Fibroblast of lung (primary cell): ENCODE data around the gene SDSL. TPM values are rescaled to one million over a fixed set of nuclear protein-coding genes. Genes with fewer than 3 reads are reported as not detected.

Experiments
- DNase-seq, 2 donors: peaks; one replicate each; pipeline versions ENCODE4 v3.0.0 to v3.0.0-alpha.2; 2010; ENCODE audit warnings: low read depth in 2 of 2
- H2AFZ ChIP-seq: 2 replicates; pipeline ENCODE4 v1.5.1; 2012; ENCODE audit warnings: low read length, control low read depth, inconsistent platforms
- H3K27ac ChIP-seq: 2 replicates; pipeline ENCODE4 v1.5.1; 2011; ENCODE audit warnings: low read length, control low read depth; ENCODE audit not compliant: insufficient read depth
- H3K27me3 ChIP-seq: 2 replicates; pipeline ENCODE4 v1.5.1; 2011; ENCODE audit warnings: mild to moderate bottlenecking, low read length; ENCODE audit not compliant: control insufficient read depth, insufficient read depth
- H3K36me3 ChIP-seq: 2 replicates; pipeline ENCODE4 v1.5.1; 2011; ENCODE audit warnings: low read length; ENCODE audit not compliant: control insufficient read depth, insufficient read depth
- H3K4me1 ChIP-seq: 2 replicates; pipeline ENCODE4 v1.5.1; 2011; ENCODE audit warnings: low read length; ENCODE audit not compliant: control insufficient read depth, insufficient read depth; ENCODE audit errors: extremely low read depth
- H3K4me2 ChIP-seq: 2 replicates; pipeline ENCODE4 v1.5.1; 2011; ENCODE audit warnings: low read length, control low read depth; ENCODE audit not compliant: insufficient read depth; ENCODE audit errors: extremely low read depth
- H3K4me3 ChIP-seq, 4 experiments: fragments of 200-600 bp in 1 of 4; sonication (generic) in 1 of 4; replicated peaks in 1 of 4; 2 replicates each; pipeline ENCODE4 v1.5.1; 2011 to 2016; ENCODE audit warnings: low read length in 4 of 4, low read depth in 3 of 4, mild to moderate bottlenecking in 3 of 4, control low read depth in 2 of 4, inconsistent platforms in 1 of 4, mixed read lengths in 1 of 4; ENCODE audit not compliant: insufficient read depth in 1 of 4; ENCODE audit errors: control extremely low read depth in 1 of 4
- H3K79me2 ChIP-seq: 2 replicates; pipeline ENCODE4 v1.5.1; 2012; ENCODE audit warnings: mild to moderate bottlenecking, low read length, inconsistent platforms; ENCODE audit not compliant: control insufficient read depth, insufficient read depth
- H3K9ac ChIP-seq: 2 replicates; pipeline ENCODE4 v1.5.1; 2011; ENCODE audit warnings: mild to moderate bottlenecking, low read length, control low read depth; ENCODE audit not compliant: insufficient read depth
- H3K9me3 ChIP-seq: 2 replicates; pipeline ENCODE4 v1.5.1; 2012; ENCODE audit warnings: low read depth, low read length; ENCODE audit not compliant: control insufficient read depth, insufficient read depth
- H4K20me1 ChIP-seq: 2 replicates; pipeline ENCODE4 v1.5.1; 2011; ENCODE audit warnings: low read length; ENCODE audit not compliant: control insufficient read depth, insufficient read depth; ENCODE audit errors: extremely low read depth
- EZH2 ChIP-seq: IDR thresholded peaks from 2 replicates; pipeline ENCODE4 v1.5.1; 2012; ENCODE audit warnings: low read length, control low read depth, mild to moderate bottlenecking; ENCODE audit errors: missing control alignments
- polyA plus RNA-seq, 2 donors: library from polyadenylated mRNA; depleted of rRNA in 1 of 2; stranded (reverse) in 1 of 2; unstranded in 1 of 2; fragments of >200 nt; gene quantifications; 2 replicates each; pipeline ENCODE4 v1.2.1, GENCODE V29; 2011 to 2012; ENCODE audit warnings: missing spikeins in 1 of 2
- total RNA-seq: library from RNA; depleted of rRNA; stranded (reverse); fragments of >200 nt; gene quantifications from 2 replicates; pipeline ENCODE4 v1.2.1, GENCODE V29; 2014
- TF ChIP-seq, protein P1 (sequence below), 2 donors: IDR thresholded peaks in 1 of 2; conservative IDR thresholded peaks in 1 of 2; 1 replicate in 1 of 2; 2 replicates in 1 of 2; pipeline ENCODE4 v1.5.1; 2011 to 2012; ENCODE audit warnings: low read length in 2 of 2, control low read depth in 1 of 2, inconsistent platforms in 1 of 2, low read depth in 1 of 2, mild to moderate bottlenecking in 1 of 2

Gene SDSL
- total and polyA plus RNA-seq, 2 donors (not counting 1 experiment from before 2014, with no cell fraction given): 5.1 to 12.4 TPM

DNA sequence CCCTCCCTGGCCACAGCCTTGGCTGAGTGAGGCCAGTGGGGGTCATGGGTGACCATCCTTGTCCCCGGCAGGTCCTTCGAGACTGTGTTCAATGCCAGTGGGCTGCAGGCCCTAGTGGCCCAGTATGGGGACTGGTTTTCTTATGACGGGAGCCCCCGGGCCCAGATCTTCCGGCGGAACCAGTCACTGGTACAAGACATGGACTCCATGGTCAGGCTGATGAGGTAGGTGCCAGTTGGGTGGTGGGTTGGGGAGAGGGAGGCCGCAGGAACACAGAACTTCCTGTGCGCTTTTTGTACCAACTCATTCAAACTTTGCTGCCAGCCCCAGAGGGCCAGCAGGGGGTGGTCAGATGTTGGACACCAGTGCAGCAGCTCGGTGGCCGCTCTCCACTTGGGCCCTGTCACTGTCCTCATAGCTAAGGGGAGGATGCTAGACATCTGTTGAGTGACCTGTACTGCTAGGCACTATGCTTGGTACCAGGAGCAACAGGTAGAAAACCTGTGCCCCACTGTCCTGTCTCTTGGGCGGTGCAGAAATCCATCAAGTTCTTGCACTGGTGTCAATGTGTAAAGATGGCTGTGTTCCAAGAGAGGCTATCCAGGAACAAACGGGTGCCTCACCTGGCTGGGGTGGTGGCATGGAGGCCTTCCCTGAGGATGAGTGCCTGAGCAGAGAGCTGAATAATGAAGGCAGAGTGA is 35.2 kb upstream of the SDSL start:
- no peak for DNase-seq
- H3K4me1 ChIP-seq: no peaks in the 10 kb centered on the region
- H3K4me2 ChIP-seq: no peak overlapping the region
- no peak for TF ChIP-seq EZH2
- TF ChIP-seq, protein P1, sequence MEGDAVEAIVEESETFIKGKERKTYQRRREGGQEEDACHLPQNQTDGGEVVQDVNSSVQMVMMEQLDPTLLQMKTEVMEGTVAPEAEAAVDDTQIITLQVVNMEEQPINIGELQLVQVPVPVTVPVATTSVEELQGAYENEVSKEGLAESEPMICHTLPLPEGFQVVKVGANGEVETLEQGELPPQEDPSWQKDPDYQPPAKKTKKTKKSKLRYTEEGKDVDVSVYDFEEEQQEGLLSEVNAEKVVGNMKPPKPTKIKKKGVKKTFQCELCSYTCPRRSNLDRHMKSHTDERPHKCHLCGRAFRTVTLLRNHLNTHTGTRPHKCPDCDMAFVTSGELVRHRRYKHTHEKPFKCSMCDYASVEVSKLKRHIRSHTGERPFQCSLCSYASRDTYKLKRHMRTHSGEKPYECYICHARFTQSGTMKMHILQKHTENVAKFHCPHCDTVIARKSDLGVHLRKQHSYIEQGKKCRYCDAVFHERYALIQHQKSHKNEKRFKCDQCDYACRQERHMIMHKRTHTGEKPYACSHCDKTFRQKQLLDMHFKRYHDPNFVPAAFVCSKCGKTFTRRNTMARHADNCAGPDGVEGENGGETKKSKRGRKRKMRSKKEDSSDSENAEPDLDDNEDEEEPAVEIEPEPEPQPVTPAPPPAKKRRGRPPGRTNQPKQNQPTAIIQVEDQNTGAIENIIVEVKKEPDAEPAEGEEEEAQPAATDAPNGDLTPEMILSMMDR (conservative IDR thresholded peaks at IDR 0.05 in 1 of 2, IDR thresholded peaks at IDR 0.05 in 1 of 2; ENCODE audit: low read depth in 1 of 2, low read length in 2 of 2): no peak
- H3K9me3 ChIP-seq: no peaks in the 10 kb centered on the region
- H3K27me3 ChIP-seq: no peaks in the 10 kb centered on the region
- no peak overlapping the region for H3K27ac ChIP-seq
- H4K20me1 ChIP-seq: no peaks in the 10 kb centered on the region
- no peaks in the 10 kb centered on the region for H3K79me2 ChIP-seq
- H3K36me3 ChIP-seq: peaks cover 9% of the 10 kb centered on the region
- no peak overlapping the region for H3K4me3 ChIP-seq
- no peak overlapping the region for H3K9ac ChIP-seq
- H2AFZ ChIP-seq: no peak overlapping the region

DNA sequence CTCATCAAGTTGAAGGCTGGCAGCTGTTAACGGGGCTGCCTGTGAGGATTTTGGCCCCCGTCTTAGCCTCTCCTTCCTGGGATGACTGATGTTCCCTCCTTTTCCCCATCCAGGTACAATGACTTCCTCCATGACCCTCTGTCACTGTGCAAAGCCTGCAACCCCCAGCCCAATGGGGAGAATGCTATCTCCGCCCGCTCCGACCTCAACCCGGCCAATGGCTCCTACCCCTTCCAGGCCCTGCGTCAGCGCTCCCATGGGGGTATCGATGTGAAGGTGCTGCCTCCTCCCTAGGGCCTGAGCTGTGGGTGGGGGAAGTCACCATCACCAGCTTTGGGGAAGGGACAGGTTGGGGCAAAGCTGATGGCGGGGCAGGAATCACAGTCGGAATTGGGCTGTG is 34.5 kb upstream of the SDSL start:
- Histone ChIP-seq H3K79me2 (no peaks in the 10 kb centered on the region), H3K9me3 (no peaks in the 10 kb centered on the region), H3K9ac (no peak overlapping the region), H3K27ac (no peak overlapping the region), H2AFZ (no peak overlapping the region), H3K36me3 (peaks cover 9% of the 10 kb centered on the region), H4K20me1 (no peaks in the 10 kb centered on the region), H3K4me3 (no peak overlapping the region), H3K4me1 (no peaks in the 10 kb centered on the region), H3K4me2 (no peak overlapping the region), H3K27me3 (no peaks in the 10 kb centered on the region)
- TF ChIP-seq, protein P1 (conservative IDR thresholded peaks at IDR 0.05 in 1 of 2, IDR thresholded peaks at IDR 0.05 in 1 of 2; ENCODE audit: low read depth in 1 of 2, low read length in 2 of 2): no peak
- TF ChIP-seq EZH2: no peak
- no peak for DNase-seq

DNA sequence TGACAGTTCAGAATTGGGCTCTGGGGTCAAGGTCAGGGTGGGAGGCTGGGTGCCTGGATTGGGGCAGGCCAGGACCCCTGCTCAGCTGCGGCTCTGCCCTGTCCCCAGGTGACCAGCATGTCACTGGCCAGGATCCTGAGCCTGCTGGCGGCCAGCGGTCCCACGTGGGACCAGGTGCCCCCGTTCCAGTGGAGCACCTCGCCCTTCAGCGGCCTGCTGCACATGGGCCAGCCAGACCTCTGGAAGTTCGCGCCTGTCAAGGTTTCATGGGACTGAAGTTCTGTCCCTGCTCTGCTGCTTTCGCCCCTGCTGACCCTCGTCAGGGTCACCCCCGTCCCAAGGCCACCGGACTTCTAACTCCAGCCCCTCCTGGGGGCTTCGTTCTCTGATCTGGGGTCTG is 33.8 kb upstream of the SDSL start:
- H3K9ac ChIP-seq: no peak overlapping the region
- H4K20me1 ChIP-seq: no peaks in the 10 kb centered on the region
- no peak overlapping the region for H3K27ac ChIP-seq
- no peaks in the 10 kb centered on the region for H3K27me3 ChIP-seq
- no peak for DNase-seq
- H3K4me1 ChIP-seq: no peaks in the 10 kb centered on the region
- H3K79me2 ChIP-seq: no peaks in the 10 kb centered on the region
- no peak overlapping the region for H3K4me2 ChIP-seq
- no peaks in the 10 kb centered on the region for H3K9me3 ChIP-seq
- peaks cover 7% of the 10 kb centered on the region for H3K36me3 ChIP-seq
- no peak for TF ChIP-seq EZH2
- TF ChIP-seq, protein P1 (conservative IDR thresholded peaks at IDR 0.05 in 1 of 2, IDR thresholded peaks at IDR 0.05 in 1 of 2; ENCODE audit: low read depth in 1 of 2, low read length in 2 of 2): no peak
- no peak overlapping the region for H2AFZ ChIP-seq
- H3K4me3 ChIP-seq: no peak overlapping the region
